HG03097 (cell line): ENCODE results near the gene PTPN4.

ENCODE experiments used
- ATAC-seq: cut with Tn5 transposase; IDR thresholded peaks from one replicate; pipeline ENCODE4 v1.9.1; 2021; ENCODE audit not compliant: unreplicated experiment, low FRiP score

Gene PTPN4

GRCh38 chr2:119760956-119761275 is 1.2 kb downstream of the PTPN4 start:
- no peak for ATAC-seq

- ATAC-seq, result no peak
These were observed 5.1 kb downstream of the PTPN4 start for GRCh38 chr2:119764832-119765231.

GRCh38 chr2:119765433-119766002 is 5.8 kb downstream of the PTPN4 start:
- ATAC-seq, result no peak

- ATAC-seq, result no peak
These were observed 7.2 kb downstream of the PTPN4 start for GRCh38 chr2:119766944-119767343.

GRCh38 chr2:119768742-119769141 is 9.0 kb downstream of the PTPN4 start:
- no peak for ATAC-seq

GRCh38 chr2:119769645-119770044 is 9.9 kb downstream of the PTPN4 start:
- ATAC-seq, result no peak

- ATAC-seq, result no peak
These were observed 11.6 kb downstream of the PTPN4 start for GRCh38 chr2:119771331-119771730.

GRCh38 chr2:119772128-119772527 is 12.4 kb downstream of the PTPN4 start:
- no peak for ATAC-seq

- no peak for ATAC-seq
These were observed 13.0 kb downstream of the PTPN4 start for GRCh38 chr2:119772767-119773166.

- ATAC-seq, result no peak
These were observed 14.3 kb downstream of the PTPN4 start for GRCh38 chr2:119774026-119774425.

- no peak for ATAC-seq
These were observed 15.4 kb downstream of the PTPN4 start for GRCh38 chr2:119775102-119775501.

GRCh38 chr2:119782308-119783027 is 22.7 kb downstream of the PTPN4 start:
- ATAC-seq, result no peak

GRCh38 chr2:119784876-119785275 is 25.2 kb downstream of the PTPN4 start:
- ATAC-seq, result no peak

- ATAC-seq, result no peak
These were observed 26.6 kb downstream of the PTPN4 start for GRCh38 chr2:119786295-119786694.

GRCh38 chr2:119788752-119789151 is 29.0 kb downstream of the PTPN4 start:
- ATAC-seq, result no peak

- no peak for ATAC-seq
These were observed 30.7 kb downstream of the PTPN4 start for GRCh38 chr2:119790466-119790865.

- ATAC-seq, result no peak
These were observed 33.2 kb downstream of the PTPN4 start for GRCh38 chr2:119792907-119793312.

GRCh38 chr2:119794237-119794636 is 34.5 kb downstream of the PTPN4 start:
- ATAC-seq, result no peak

- ATAC-seq, result no peak
These were observed 35.9 kb downstream of the PTPN4 start for GRCh38 chr2:119795309-119796303.

GRCh38 chr2:119800376-119800902 is 40.7 kb downstream of the PTPN4 start:
- ATAC-seq, result no peak

GRCh38 chr2:119801040-119801439 is 41.3 kb downstream of the PTPN4 start:
- no peak for ATAC-seq
